ENCODE results near the gene NDC80.

DNA sequence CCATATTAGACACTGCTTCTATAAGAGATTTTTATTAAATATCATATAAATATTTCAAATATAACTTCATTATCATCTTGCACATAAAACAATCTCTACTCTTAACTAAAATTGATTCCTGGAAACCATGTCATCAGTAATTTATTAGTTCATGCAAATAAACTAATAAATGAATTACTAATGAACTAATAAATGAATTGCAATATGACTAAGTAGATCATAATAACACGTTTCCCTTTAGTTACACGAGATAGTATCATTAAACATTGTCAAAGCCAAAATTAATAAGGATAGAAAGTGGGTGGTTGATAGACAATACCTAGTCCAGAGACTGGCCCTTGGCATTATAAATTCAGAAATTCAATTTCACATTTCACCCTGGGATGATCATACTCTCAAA, 26.2 kb upstream of the NDC80 start:
- TF ChIP-seq, protein P1, sequence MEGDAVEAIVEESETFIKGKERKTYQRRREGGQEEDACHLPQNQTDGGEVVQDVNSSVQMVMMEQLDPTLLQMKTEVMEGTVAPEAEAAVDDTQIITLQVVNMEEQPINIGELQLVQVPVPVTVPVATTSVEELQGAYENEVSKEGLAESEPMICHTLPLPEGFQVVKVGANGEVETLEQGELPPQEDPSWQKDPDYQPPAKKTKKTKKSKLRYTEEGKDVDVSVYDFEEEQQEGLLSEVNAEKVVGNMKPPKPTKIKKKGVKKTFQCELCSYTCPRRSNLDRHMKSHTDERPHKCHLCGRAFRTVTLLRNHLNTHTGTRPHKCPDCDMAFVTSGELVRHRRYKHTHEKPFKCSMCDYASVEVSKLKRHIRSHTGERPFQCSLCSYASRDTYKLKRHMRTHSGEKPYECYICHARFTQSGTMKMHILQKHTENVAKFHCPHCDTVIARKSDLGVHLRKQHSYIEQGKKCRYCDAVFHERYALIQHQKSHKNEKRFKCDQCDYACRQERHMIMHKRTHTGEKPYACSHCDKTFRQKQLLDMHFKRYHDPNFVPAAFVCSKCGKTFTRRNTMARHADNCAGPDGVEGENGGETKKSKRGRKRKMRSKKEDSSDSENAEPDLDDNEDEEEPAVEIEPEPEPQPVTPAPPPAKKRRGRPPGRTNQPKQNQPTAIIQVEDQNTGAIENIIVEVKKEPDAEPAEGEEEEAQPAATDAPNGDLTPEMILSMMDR (IDR thresholded peaks at IDR 0.05): no peak
- TF ChIP-seq POLR2A (IDR thresholded peaks at IDR 0.05) (no peak), POLR2AphosphoS5 (IDR thresholded peaks at IDR 0.05; ENCODE audit: insufficient read depth in 1 of 2, low read depth in 1 of 2) (no peak)

Data from vagina (tissue), 2 donors.